Liver (tissue), 9 donors: ENCODE measurements around the gene ZNF808. TPM values are rescaled to one million over a fixed set of nuclear protein-coding genes. Genes with fewer than 3 reads are reported as not detected.

Source experiments
- DNase-seq: peaks from one replicate; pipeline ENCODE4 v3.0.0-alpha.2; 2017; ENCODE audit warnings: low spot score
- H3K27ac ChIP-seq, 2 donors: one replicate each; pipeline ENCODE4 v1.7.0; 2013; ENCODE audit warnings: inconsistent platforms in 2 of 2, low read length in 2 of 2, control low read depth in 1 of 2, low read depth in 1 of 2, mild to moderate bottlenecking in 1 of 2
- H3K27me3 ChIP-seq, 4 donors: one replicate each; pipeline versions ENCODE4 v1.6.1 to v1.7.0; 2013; ENCODE audit warnings: low read length in 3 of 4, inconsistent platforms in 1 of 4, mild to moderate bottlenecking in 1 of 4, moderate library complexity in 1 of 4; ENCODE audit not compliant: control insufficient read depth in 4 of 4, insufficient read depth in 4 of 4
- H3K36me3 ChIP-seq, 4 donors: one replicate each; pipeline versions ENCODE4 v1.6.1 to v1.7.0; 2013; ENCODE audit warnings: low read length in 3 of 4, mild to moderate bottlenecking in 3 of 4, low read depth in 1 of 4, moderate library complexity in 1 of 4; ENCODE audit not compliant: control insufficient read depth in 4 of 4, insufficient read depth in 3 of 4
- H3K4me1 ChIP-seq, 4 donors: one replicate each; pipeline versions ENCODE4 v1.6.1 to v1.7.0; 2013; ENCODE audit warnings: low read length in 3 of 4, mild to moderate bottlenecking in 3 of 4, moderate library complexity in 1 of 4; ENCODE audit not compliant: control insufficient read depth in 4 of 4, insufficient read depth in 4 of 4
- H3K4me3 ChIP-seq, 3 donors: one replicate each; pipeline versions ENCODE4 v1.6.1 to v1.7.0; 2013; ENCODE audit warnings: low read length in 3 of 3, control low read depth in 1 of 3, low read depth in 1 of 3, mild to moderate bottlenecking in 1 of 3
- H3K9ac ChIP-seq, 2 donors: one replicate each; pipeline ENCODE4 v1.7.0; 2013; ENCODE audit warnings: low read length in 2 of 2, mild to moderate bottlenecking in 2 of 2, moderate library complexity in 2 of 2, control low read depth in 1 of 2, low read depth in 1 of 2
- H3K9me3 ChIP-seq, 4 donors: one replicate each; pipeline versions ENCODE4 v1.6.1 to v1.7.0; 2013; ENCODE audit warnings: low read length in 3 of 4; ENCODE audit not compliant: control insufficient read depth in 4 of 4
- EGR1 ChIP-seq, 2 donors: IDR thresholded peaks; 2 replicates each; pipeline ENCODE4 v1.6.1; 2016 to 2018; ENCODE audit warnings: antibody characterized with exemption in 2 of 2, low read depth in 2 of 2
- FOXA1 ChIP-seq: IDR thresholded peaks from 2 replicates; pipeline ENCODE4 v1.6.1; 2016; ENCODE audit warnings: antibody characterized with exemption
- FOXA2 ChIP-seq: IDR thresholded peaks from 2 replicates; pipeline ENCODE4 v1.6.1; 2016; ENCODE audit warnings: antibody characterized with exemption
- HNF4G ChIP-seq: IDR thresholded peaks from 2 replicates; pipeline ENCODE4 v1.6.1; 2016; ENCODE audit warnings: antibody characterized with exemption
- JUND ChIP-seq, 2 donors: IDR thresholded peaks; 2 replicates each; pipeline ENCODE4 v1.6.1; 2016; ENCODE audit warnings: antibody characterized with exemption in 2 of 2
- NR2F2 ChIP-seq: IDR thresholded peaks from 2 replicates; pipeline ENCODE4 v1.6.1; 2016; ENCODE audit warnings: antibody characterized with exemption
- RXRA ChIP-seq, 2 donors: IDR thresholded peaks; 2 replicates each; pipeline ENCODE4 v1.6.1; 2017 to 2018; ENCODE audit warnings: antibody characterized with exemption in 2 of 2, mild to moderate bottlenecking in 1 of 2
- SP1 ChIP-seq: IDR thresholded peaks from 2 replicates; pipeline ENCODE4 v1.6.1; 2018; ENCODE audit warnings: antibody characterized with exemption, mild to moderate bottlenecking
- YY1 ChIP-seq: IDR thresholded peaks from 2 replicates; pipeline ENCODE4 v1.6.1; 2016; ENCODE audit warnings: antibody characterized with exemption, mild to moderate bottlenecking
- WGBS: extraction: QIAGEN DNeasy Blood & Tissue Kit; methylation state at CpG from one replicate; pipeline ENCODE4 v1.1.7; 2013; 5-methylcytosine and 5-hydroxymethylcytosine counted together
- polyA plus RNA-seq, 2 donors: library from polyadenylated mRNA; stranded (reverse) in 1 of 2; unstranded in 1 of 2; fragments of 200-250 nt in 1 of 2; fragments of >200 nt in 1 of 2; fragmentation: Nextera tagmentation in 1 of 2; extraction: Ambion mirVana in 1 of 2; gene quantifications; one replicate each; pipeline versions ENCODE4 v1.2.1 to v1.2.3, GENCODE V29; 2013 to 2015
- total RNA-seq, 2 donors: library from RNA; depleted of rRNA; stranded (reverse); fragments of >200 nt; gene quantifications; one replicate each; pipeline ENCODE4 v1.2.3, GENCODE V29; 2014
- TF ChIP-seq, protein P1 (sequence below): IDR thresholded peaks from 2 replicates; pipeline ENCODE4 v1.6.1; 2016; ENCODE audit warnings: antibody characterized with exemption
- TF ChIP-seq, protein P2 (sequence below): fragments of 150-350 bp; IDR thresholded peaks from 2 replicates; pipeline ENCODE4 v1.5.1; 2017; ENCODE audit warnings: improper control_type of control experiment, low read depth, low read length; ENCODE audit not compliant: missing input control
- TF ChIP-seq, protein P3 (sequence below): IDR thresholded peaks from 2 replicates; pipeline ENCODE4 v1.6.1; 2016; ENCODE audit warnings: antibody characterized with exemption
- TF ChIP-seq, protein P4 (sequence below): IDR thresholded peaks from 2 replicates; pipeline ENCODE4 v1.6.1; 2016; ENCODE audit warnings: antibody characterized with exemption, mild to moderate bottlenecking
- TF ChIP-seq, protein P5 (sequence below): IDR thresholded peaks from 2 replicates; pipeline ENCODE4 v1.6.1; 2016; ENCODE audit warnings: antibody characterized with exemption
- donor health status: healthy.
- donor health status: healthy.
- donor health status: healthy.
- donor health status: healthy.
- donor health status: healthy.

Gene ZNF808
- total and polyA plus RNA-seq, 4 donors, result 0.88 to 9.4 (median 5.2) TPM

DNA sequence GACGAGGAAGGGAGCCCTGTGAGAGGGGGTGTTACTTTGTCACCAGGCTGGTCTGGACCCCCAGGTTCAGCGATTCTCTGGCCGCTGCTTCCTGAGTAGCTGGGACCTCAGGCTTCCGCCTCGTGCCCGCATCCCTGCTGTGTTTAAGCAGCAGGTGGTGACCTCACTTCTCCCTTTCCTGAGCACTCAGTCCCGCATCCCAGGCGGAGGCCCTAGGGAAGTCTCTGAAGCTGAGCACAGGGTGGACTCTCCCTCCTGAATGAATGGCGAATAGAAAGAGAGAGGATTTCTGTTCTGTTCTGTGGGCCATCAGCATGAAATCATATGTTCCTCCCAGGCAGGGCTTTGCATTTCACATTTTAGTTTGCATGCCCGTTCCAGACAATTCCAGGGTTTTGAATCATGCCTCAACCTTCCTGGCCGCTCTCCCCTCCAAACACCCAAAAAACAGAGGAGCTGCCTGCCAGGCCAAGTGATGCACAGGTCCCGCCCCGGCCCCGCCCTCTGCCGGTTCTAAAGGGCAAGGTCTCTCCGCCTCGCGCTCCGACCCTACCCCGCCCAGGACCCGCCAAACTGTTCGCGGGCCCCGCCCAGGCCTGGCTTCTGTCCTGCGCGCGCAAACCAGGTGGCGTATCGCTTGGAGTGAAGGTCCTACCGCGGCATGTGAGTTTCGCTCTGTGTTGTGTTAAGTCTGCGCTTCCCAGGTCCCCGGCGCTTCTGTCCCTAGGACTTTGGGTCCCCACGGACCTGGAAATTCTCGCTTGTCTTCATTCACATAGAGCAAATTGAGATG lies 35.1 kb upstream of the ZNF808 start:
- H3K9ac ChIP-seq, result no peak overlapping the region
- H3K27ac ChIP-seq, result no peak overlapping the region
- no peaks in the 10 kb centered on the region for H3K4me1 ChIP-seq
- peak overlapping the region in 2 of 3 donors; percentile 11 to 19 for H3K4me3 ChIP-seq
- H3K27me3 ChIP-seq, result no peaks in the 10 kb centered on the region
- DNase-seq, result peak; percentile 37
- WGBS, result 28% methylated on average over 37 of the region's 37 CpGs
- H3K36me3 ChIP-seq, result no peaks in the 10 kb centered on the region
- H3K9me3 ChIP-seq, result peaks cover 15 to 34% (median 27%) of the 10 kb centered on the region in 4 donors
- TF ChIP-seq NR2F2, result no peak
- TF ChIP-seq, protein P1, sequence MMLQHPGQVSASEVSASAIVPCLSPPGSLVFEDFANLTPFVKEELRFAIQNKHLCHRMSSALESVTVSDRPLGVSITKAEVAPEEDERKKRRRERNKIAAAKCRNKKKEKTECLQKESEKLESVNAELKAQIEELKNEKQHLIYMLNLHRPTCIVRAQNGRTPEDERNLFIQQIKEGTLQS, result no peak

DNA sequence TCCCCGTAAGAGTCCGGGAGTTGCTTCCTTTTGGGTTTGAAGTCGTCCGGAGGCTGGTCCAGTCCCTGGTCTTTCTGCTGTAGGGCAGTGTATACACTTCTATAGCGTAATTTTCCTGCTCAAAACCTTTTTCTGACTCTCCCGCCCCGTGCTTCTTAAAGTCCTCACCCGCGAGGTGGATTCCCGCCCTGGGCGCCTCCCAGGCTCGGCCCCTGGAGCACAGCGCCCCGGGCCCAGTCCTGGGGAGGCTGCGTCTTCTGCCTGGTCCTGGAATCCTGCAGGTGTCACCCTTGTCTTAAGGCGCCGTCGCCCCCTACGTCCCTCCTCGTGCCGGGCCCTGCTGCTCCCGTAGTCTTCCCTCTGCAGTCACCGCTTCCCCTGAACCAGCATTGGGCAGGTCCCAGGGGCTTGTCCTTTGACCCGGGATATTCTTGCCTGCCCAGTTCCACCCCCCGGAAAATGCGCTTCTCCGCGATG lies 34.4 kb upstream of the ZNF808 start:
- TF ChIP-seq FOXA1 (no peak), NR2F2 (no peak), EGR1 (IDR thresholded peaks at IDR 0.05; ENCODE audit: low read depth in 2 of 2) (no peak), JUND (IDR thresholded peaks at IDR 0.05) (no peak), FOXA2 (no peak), HNF4G (no peak), RXRA (IDR thresholded peaks at IDR 0.05) (no peak), SP1 (no peak), YY1 (no peak)
- TF ChIP-seq, protein P2, sequence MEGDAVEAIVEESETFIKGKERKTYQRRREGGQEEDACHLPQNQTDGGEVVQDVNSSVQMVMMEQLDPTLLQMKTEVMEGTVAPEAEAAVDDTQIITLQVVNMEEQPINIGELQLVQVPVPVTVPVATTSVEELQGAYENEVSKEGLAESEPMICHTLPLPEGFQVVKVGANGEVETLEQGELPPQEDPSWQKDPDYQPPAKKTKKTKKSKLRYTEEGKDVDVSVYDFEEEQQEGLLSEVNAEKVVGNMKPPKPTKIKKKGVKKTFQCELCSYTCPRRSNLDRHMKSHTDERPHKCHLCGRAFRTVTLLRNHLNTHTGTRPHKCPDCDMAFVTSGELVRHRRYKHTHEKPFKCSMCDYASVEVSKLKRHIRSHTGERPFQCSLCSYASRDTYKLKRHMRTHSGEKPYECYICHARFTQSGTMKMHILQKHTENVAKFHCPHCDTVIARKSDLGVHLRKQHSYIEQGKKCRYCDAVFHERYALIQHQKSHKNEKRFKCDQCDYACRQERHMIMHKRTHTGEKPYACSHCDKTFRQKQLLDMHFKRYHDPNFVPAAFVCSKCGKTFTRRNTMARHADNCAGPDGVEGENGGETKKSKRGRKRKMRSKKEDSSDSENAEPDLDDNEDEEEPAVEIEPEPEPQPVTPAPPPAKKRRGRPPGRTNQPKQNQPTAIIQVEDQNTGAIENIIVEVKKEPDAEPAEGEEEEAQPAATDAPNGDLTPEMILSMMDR, result no peak
- TF ChIP-seq, protein P3, sequence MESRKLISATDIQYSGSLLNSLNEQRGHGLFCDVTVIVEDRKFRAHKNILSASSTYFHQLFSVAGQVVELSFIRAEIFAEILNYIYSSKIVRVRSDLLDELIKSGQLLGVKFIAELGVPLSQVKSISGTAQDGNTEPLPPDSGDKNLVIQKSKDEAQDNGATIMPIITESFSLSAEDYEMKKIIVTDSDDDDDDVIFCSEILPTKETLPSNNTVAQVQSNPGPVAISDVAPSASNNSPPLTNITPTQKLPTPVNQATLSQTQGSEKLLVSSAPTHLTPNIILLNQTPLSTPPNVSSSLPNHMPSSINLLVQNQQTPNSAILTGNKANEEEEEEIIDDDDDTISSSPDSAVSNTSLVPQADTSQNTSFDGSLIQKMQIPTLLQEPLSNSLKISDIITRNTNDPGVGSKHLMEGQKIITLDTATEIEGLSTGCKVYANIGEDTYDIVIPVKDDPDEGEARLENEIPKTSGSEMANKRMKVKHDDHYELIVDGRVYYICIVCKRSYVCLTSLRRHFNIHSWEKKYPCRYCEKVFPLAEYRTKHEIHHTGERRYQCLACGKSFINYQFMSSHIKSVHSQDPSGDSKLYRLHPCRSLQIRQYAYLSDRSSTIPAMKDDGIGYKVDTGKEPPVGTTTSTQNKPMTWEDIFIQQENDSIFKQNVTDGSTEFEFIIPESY, result no peak
- TF ChIP-seq, protein P1, result no peak
- TF ChIP-seq, protein P4, sequence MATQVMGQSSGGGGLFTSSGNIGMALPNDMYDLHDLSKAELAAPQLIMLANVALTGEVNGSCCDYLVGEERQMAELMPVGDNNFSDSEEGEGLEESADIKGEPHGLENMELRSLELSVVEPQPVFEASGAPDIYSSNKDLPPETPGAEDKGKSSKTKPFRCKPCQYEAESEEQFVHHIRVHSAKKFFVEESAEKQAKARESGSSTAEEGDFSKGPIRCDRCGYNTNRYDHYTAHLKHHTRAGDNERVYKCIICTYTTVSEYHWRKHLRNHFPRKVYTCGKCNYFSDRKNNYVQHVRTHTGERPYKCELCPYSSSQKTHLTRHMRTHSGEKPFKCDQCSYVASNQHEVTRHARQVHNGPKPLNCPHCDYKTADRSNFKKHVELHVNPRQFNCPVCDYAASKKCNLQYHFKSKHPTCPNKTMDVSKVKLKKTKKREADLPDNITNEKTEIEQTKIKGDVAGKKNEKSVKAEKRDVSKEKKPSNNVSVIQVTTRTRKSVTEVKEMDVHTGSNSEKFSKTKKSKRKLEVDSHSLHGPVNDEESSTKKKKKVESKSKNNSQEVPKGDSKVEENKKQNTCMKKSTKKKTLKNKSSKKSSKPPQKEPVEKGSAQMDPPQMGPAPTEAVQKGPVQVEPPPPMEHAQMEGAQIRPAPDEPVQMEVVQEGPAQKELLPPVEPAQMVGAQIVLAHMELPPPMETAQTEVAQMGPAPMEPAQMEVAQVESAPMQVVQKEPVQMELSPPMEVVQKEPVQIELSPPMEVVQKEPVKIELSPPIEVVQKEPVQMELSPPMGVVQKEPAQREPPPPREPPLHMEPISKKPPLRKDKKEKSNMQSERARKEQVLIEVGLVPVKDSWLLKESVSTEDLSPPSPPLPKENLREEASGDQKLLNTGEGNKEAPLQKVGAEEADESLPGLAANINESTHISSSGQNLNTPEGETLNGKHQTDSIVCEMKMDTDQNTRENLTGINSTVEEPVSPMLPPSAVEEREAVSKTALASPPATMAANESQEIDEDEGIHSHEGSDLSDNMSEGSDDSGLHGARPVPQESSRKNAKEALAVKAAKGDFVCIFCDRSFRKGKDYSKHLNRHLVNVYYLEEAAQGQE, result no peak
- TF ChIP-seq, protein P5, sequence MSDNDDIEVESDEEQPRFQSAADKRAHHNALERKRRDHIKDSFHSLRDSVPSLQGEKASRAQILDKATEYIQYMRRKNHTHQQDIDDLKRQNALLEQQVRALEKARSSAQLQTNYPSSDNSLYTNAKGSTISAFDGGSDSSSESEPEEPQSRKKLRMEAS, result no peak
- H3K9ac ChIP-seq, result no peak overlapping the region
- peaks cover 15 to 33% (median 24%) of the 10 kb centered on the region in 4 donors for H3K9me3 ChIP-seq
- peak overlapping the region in 2 of 3 donors; percentile 11 to 19 for H3K4me3 ChIP-seq
- peak; percentile 33 for DNase-seq
- no peaks in the 10 kb centered on the region for H3K27me3 ChIP-seq
- 12% methylated on average over 28 of the region's 28 CpGs for WGBS
- no peak overlapping the region for H3K27ac ChIP-seq
- H3K4me1 ChIP-seq, result no peaks in the 10 kb centered on the region
- H3K36me3 ChIP-seq, result no peaks in the 10 kb centered on the region
